Measurements from ENCODE around the gene VMO1. TPM values are rescaled to one million over a fixed set of nuclear protein-coding genes. Genes with fewer than 3 reads are reported as not detected.

Gene VMO1
- total RNA-seq, 1 experiment from 2014 or later: 1.2 TPM

DNA sequence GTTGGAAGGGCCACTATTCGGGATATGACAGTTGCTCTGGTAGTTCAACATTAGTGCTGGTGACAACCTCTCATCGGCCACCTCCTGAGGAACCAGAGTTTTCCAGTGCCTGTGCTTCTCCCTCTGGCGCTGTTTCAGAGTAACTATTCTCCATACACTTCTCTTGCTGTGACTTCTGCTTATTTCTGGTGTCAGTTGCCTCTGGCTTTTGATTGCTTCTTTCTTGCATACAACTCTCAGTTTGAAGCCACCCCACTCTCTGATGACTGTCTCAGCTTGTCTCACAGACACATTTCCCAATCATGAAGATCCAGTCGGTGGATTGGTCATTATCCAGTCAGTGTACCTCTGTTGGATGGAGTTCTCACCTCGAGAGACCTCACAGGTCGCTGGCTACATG is 17.9 kb downstream of the VMO1 start (continued):
- TF ChIP-seq, protein P1, sequence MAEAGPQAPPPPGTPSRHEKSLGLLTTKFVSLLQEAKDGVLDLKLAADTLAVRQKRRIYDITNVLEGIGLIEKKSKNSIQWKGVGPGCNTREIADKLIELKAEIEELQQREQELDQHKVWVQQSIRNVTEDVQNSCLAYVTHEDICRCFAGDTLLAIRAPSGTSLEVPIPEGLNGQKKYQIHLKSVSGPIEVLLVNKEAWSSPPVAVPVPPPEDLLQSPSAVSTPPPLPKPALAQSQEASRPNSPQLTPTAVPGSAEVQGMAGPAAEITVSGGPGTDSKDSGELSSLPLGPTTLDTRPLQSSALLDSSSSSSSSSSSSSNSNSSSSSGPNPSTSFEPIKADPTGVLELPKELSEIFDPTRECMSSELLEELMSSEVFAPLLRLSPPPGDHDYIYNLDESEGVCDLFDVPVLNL (CRISPR knock-in tag; IDR thresholded peaks at IDR 0.05; ENCODE audit: borderline replicate concordance, low read depth): no peak
- no peak for TF ChIP-seq RELA (CRISPR knock-in tag; IDR thresholded peaks at IDR 0.05; ENCODE audit: borderline replicate concordance)
- TF ChIP-seq FOXK1 (CRISPR knock-in tag; IDR thresholded peaks at IDR 0.05): no peak
- TF ChIP-seq TCF7 (CRISPR knock-in tag; IDR thresholded peaks at IDR 0.05; ENCODE audit: low read depth): no peak
- no peak for TF ChIP-seq KAT7 (CRISPR knock-in tag; IDR thresholded peaks at IDR 0.05; ENCODE audit: borderline replicate concordance)
- TF ChIP-seq, protein P2, sequence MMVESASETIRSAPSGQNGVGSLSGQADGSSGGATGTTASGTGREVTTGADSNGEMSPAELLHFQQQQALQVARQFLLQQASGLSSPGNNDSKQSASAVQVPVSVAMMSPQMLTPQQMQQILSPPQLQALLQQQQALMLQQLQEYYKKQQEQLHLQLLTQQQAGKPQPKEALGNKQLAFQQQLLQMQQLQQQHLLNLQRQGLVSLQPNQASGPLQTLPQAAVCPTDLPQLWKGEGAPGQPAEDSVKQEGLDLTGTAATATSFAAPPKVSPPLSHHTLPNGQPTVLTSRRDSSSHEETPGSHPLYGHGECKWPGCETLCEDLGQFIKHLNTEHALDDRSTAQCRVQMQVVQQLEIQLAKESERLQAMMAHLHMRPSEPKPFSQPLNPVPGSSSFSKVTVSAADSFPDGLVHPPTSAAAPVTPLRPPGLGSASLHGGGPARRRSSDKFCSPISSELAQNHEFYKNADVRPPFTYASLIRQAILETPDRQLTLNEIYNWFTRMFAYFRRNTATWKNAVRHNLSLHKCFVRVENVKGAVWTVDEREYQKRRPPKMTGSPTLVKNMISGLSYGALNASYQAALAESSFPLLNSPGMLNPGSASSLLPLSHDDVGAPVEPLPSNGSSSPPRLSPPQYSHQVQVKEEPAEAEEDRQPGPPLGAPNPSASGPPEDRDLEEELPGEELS (CRISPR knock-in tag; IDR thresholded peaks at IDR 0.05): no peak
- no peak for TF ChIP-seq ZNF263 (CRISPR knock-in tag; IDR thresholded peaks at IDR 0.05; ENCODE audit: low read depth)
- TF ChIP-seq, protein P3, sequence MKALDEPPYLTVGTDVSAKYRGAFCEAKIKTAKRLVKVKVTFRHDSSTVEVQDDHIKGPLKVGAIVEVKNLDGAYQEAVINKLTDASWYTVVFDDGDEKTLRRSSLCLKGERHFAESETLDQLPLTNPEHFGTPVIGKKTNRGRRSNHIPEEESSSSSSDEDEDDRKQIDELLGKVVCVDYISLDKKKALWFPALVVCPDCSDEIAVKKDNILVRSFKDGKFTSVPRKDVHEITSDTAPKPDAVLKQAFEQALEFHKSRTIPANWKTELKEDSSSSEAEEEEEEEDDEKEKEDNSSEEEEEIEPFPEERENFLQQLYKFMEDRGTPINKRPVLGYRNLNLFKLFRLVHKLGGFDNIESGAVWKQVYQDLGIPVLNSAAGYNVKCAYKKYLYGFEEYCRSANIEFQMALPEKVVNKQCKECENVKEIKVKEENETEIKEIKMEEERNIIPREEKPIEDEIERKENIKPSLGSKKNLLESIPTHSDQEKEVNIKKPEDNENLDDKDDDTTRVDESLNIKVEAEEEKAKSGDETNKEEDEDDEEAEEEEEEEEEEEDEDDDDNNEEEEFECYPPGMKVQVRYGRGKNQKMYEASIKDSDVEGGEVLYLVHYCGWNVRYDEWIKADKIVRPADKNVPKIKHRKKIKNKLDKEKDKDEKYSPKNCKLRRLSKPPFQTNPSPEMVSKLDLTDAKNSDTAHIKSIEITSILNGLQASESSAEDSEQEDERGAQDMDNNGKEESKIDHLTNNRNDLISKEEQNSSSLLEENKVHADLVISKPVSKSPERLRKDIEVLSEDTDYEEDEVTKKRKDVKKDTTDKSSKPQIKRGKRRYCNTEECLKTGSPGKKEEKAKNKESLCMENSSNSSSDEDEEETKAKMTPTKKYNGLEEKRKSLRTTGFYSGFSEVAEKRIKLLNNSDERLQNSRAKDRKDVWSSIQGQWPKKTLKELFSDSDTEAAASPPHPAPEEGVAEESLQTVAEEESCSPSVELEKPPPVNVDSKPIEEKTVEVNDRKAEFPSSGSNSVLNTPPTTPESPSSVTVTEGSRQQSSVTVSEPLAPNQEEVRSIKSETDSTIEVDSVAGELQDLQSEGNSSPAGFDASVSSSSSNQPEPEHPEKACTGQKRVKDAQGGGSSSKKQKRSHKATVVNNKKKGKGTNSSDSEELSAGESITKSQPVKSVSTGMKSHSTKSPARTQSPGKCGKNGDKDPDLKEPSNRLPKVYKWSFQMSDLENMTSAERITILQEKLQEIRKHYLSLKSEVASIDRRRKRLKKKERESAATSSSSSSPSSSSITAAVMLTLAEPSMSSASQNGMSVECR (CRISPR knock-in tag; IDR thresholded peaks at IDR 0.05; ENCODE audit: borderline replicate concordance): no peak
- TF ChIP-seq, protein P4, sequence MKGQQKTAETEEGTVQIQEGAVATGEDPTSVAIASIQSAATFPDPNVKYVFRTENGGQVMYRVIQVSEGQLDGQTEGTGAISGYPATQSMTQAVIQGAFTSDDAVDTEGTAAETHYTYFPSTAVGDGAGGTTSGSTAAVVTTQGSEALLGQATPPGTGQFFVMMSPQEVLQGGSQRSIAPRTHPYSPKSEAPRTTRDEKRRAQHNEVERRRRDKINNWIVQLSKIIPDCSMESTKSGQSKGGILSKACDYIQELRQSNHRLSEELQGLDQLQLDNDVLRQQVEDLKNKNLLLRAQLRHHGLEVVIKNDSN (CRISPR knock-in tag; IDR thresholded peaks at IDR 0.05): no peak
- TF ChIP-seq, protein P5, sequence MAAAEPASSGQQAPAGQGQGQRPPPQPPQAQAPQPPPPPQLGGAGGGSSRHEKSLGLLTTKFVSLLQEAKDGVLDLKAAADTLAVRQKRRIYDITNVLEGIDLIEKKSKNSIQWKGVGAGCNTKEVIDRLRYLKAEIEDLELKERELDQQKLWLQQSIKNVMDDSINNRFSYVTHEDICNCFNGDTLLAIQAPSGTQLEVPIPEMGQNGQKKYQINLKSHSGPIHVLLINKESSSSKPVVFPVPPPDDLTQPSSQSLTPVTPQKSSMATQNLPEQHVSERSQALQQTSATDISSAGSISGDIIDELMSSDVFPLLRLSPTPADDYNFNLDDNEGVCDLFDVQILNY (CRISPR knock-in tag; IDR thresholded peaks at IDR 0.05): no peak
- TF ChIP-seq SOX15 (CRISPR knock-in tag; IDR thresholded peaks at IDR 0.05): no peak
- TF ChIP-seq, protein P6, sequence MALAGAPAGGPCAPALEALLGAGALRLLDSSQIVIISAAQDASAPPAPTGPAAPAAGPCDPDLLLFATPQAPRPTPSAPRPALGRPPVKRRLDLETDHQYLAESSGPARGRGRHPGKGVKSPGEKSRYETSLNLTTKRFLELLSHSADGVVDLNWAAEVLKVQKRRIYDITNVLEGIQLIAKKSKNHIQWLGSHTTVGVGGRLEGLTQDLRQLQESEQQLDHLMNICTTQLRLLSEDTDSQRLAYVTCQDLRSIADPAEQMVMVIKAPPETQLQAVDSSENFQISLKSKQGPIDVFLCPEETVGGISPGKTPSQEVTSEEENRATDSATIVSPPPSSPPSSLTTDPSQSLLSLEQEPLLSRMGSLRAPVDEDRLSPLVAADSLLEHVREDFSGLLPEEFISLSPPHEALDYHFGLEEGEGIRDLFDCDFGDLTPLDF (CRISPR knock-in tag; IDR thresholded peaks at IDR 0.05): no peak
- TF ChIP-seq TEAD1 (CRISPR knock-in tag; IDR thresholded peaks at IDR 0.05): no peak
- no peak for TF ChIP-seq EMX1 (CRISPR knock-in tag; IDR thresholded peaks at IDR 0.05)

DNA sequence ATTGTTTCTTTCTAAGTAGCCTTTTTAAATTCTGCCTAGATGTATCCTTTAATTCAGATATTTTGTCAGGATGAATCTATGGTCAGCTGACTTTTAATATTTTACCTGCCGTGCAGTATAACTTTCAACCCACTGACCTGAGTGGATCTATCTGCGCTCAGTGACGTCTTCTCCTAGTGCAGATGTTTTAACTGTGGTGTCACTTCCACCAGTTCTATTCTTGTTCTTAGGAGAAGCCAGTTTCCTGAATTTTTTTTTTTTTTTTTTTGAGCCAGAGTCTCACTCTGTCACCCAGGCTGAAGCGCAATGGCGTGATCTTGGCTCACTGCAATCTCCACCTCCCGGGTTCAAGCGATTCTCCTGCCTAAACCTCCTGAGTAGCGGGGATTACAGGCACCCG is 19.4 kb downstream of the VMO1 start:
- Mint-ChIP-seq H3K4me1 (no peaks in the 10 kb centered on the region), H3K27ac (no peak overlapping the region), H3K4me3 (no peak overlapping the region), H3K36me3 (no peaks in the 10 kb centered on the region), H3K9me3 (no peaks in the 10 kb centered on the region), H3K27me3 (ENCODE audit: low read depth) (no peaks in the 10 kb centered on the region)
- POLR2A ChIA-PET: no interaction called here
- no peak for DNase-seq (ENCODE audit: low spot score)
- ATAC-seq: no peak
- CTCF ChIA-PET: no interaction called here
- no peak for TF ChIP-seq ZNF416 (CRISPR knock-in tag; IDR thresholded peaks at IDR 0.05)
- TF ChIP-seq JAZF1 (CRISPR knock-in tag; IDR thresholded peaks at IDR 0.05): no peak
- no peak for TF ChIP-seq ZNF121 (CRISPR knock-in tag; IDR thresholded peaks at IDR 0.05)
- TF ChIP-seq, protein P7, sequence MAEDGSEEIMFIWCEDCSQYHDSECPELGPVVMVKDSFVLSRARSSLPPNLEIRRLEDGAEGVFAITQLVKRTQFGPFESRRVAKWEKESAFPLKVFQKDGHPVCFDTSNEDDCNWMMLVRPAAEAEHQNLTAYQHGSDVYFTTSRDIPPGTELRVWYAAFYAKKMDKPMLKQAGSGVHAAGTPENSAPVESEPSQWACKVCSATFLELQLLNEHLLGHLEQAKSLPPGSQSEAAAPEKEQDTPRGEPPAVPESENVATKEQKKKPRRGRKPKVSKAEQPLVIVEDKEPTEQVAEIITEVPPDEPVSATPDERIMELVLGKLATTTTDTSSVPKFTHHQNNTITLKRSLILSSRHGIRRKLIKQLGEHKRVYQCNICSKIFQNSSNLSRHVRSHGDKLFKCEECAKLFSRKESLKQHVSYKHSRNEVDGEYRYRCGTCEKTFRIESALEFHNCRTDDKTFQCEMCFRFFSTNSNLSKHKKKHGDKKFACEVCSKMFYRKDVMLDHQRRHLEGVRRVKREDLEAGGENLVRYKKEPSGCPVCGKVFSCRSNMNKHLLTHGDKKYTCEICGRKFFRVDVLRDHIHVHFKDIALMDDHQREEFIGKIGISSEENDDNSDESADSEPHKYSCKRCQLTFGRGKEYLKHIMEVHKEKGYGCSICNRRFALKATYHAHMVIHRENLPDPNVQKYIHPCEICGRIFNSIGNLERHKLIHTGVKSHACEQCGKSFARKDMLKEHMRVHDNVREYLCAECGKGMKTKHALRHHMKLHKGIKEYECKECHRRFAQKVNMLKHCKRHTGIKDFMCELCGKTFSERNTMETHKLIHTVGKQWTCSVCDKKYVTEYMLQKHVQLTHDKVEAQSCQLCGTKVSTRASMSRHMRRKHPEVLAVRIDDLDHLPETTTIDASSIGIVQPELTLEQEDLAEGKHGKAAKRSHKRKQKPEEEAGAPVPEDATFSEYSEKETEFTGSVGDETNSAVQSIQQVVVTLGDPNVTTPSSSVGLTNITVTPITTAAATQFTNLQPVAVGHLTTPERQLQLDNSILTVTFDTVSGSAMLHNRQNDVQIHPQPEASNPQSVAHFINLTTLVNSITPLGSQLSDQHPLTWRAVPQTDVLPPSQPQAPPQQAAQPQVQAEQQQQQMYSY (CRISPR knock-in tag; IDR thresholded peaks at IDR 0.05): no peak
- TF ChIP-seq, protein P8, sequence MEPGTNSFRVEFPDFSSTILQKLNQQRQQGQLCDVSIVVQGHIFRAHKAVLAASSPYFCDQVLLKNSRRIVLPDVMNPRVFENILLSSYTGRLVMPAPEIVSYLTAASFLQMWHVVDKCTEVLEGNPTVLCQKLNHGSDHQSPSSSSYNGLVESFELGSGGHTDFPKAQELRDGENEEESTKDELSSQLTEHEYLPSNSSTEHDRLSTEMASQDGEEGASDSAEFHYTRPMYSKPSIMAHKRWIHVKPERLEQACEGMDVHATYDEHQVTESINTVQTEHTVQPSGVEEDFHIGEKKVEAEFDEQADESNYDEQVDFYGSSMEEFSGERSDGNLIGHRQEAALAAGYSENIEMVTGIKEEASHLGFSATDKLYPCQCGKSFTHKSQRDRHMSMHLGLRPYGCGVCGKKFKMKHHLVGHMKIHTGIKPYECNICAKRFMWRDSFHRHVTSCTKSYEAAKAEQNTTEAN (CRISPR knock-in tag; IDR thresholded peaks at IDR 0.05): no peak
- TF ChIP-seq FOXJ3 (CRISPR knock-in tag; IDR thresholded peaks at IDR 0.05; ENCODE audit: borderline replicate concordance): no peak
- no peak for TF ChIP-seq PRRX2 (CRISPR knock-in tag; IDR thresholded peaks at IDR 0.05)
- TF ChIP-seq TEAD4 (CRISPR knock-in tag; IDR thresholded peaks at IDR 0.05): no peak
- no peak for TF ChIP-seq CREM (CRISPR knock-in tag; IDR thresholded peaks at IDR 0.05)
- no peak for TF ChIP-seq SOX15 (CRISPR knock-in tag; IDR thresholded peaks at IDR 0.05)
